ENCODE results near the gene ZFPM1.

The ZFPM1 gene

DNA sequence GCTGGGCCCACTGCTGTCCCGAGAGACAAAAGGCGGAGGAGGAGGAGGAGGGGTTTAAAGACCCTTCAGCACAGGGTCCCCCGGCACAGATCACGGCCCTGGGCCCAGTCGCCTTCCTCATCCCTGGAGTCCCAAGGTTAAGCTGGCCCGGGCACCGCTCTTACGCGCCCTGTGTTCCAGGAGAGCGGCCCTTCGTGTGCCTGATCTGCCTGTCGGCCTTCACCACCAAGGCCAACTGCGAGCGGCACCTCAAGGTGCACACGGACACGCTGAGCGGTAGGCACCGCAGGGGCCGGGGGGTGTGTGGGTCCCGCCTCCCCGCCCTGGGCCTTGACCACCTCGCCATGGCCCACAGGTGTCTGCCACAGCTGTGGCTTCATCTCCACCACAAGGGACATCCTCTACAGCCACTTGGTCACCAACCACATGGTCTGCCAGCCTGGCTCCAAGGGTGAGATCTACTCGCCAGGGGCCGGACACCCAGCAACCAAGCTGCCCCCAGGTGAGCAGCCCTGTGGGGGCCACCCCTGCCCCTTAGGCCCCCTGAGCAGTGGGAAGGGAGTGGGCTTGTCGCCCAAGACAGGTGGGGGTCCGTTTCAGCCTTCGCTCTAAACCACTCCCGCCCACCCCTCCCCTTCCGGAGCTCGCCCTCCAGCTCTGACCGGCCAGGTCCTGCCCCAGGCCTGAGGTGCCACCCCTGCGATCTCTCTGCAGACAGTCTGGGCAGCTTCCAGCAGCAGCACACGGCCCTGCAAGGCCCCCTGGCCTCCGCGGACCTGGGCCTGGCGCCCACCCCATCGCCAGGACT lies 79.6 kb downstream of the ZFPM1 start:
- DNase-seq = no peak

DNA sequence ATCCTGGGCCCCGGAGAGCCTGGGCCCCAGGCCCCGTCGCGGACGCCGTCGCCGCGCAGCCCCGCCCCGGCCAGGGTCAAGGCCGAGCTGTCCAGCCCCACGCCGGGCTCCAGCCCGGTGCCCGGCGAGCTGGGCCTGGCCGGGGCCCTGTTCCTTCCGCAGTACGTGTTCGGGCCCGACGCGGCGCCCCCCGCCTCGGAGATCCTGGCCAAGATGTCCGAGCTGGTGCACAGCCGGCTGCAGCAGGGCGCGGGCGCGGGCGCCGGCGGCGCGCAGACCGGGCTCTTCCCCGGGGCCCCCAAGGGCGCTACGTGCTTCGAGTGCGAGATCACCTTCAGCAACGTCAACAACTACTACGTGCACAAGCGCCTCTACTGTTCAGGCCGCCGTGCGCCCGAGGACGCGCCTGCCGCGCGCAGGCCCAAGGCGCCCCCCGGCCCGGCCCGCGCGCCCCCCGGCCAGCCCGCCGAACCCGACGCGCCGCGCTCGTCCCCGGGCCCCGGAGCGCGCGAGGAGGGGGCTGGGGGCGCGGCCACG lies 80.4 kb downstream of the ZFPM1 start:
- peak; percentile 28 for DNase-seq

DNA sequence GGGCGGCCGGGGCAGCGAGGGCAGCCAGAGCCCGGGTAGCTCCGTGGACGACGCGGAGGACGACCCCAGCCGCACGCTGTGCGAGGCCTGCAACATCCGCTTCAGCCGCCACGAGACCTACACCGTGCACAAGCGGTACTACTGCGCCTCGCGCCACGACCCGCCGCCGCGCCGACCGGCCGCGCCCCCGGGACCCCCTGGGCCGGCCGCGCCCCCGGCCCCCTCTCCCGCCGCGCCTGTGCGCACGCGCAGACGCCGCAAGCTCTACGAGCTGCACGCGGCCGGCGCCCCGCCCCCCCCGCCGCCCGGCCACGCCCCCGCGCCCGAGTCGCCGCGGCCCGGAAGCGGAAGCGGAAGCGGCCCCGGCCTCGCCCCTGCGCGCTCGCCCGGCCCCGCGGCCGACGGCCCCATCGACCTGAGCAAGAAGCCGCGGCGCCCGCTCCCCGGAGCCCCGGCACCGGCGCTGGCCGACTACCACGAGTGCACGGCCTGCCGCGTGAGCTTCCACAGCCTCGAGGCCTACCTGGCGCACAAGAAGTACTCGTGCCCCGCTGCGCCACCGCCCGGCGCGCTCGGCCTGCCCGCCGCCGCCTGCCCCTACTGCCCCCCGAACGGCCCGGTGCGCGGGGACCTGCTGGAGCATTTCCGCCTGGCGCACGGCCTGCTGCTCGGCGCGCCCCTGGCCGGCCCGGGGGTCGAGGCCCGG lies 81.0 kb downstream of the ZFPM1 start:
- no peak for DNase-seq

DNA sequence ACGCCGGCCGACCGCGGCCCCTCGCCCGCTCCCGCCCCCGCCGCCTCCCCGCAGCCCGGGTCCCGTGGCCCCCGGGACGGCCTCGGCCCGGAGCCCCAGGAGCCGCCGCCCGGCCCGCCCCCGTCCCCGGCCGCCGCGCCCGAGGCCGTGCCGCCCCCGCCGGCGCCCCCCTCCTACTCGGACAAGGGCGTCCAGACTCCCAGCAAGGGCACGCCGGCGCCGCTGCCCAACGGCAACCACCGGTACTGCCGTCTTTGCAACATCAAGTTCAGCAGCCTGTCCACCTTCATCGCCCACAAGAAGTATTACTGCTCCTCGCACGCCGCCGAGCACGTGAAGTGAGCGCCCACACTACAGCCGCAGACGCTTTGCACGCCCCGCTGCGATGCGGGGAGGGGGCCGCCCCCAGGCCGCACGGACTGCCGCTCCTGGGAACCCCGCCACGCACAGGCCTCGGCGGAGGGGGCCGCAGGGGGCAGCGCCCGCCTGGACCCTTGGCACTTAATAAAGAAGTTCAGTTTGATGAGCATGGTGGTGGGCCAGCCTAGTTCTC lies 81.6 kb downstream of the ZFPM1 start:
- DNase-seq = no peak

DNA sequence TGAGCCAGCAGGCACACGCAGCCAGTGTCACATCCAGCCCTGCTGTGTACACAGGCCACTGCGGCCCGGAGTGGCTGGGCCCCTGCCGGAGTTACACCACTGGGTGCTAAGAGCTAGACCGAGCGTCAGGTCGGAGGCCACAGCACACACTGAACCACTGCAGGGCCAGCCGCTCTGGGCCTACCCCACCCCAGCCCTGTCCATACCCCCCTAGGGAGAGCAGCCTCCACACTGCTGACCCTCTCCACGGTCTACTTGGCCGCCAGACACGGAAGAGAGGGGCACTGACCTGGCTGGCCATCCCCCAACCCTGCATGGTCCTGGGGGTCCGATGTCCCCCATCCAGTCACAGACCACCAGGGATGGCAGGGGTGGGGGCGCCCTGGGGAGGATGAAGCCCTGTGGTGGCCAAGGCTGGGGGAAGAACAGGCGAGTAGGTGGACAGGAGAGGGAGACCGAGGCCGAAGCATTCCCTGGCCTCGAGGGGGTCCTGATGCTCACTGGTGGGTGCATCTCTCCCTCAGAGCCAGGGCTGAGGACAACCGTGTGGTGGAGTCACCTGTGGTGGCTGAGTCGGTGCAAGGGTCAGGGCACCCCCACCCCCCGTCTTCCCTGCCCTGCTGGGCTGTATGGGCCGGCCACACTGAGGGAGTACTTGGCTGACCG lies 82.2 kb downstream of the ZFPM1 start:
- DNase-seq = no peak

DNA sequence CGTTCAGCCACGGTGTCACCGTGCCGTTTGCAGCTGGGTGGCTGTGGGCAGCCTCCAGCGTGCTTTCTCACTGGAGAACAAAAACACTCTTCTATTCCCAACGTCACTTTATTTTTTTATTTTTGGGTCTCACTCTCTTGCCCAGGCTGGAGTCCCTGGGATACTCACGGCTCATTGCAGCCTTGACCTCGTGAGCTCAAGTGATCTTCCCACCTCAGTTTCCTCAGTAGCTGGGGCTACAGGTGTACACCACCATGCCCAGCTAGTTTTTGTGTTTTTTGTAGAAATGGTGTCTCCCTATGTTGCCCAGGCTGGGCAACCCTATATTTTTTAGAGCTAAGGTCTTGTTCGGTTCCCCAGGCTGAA lies 82.8 kb downstream of the ZFPM1 start:
- DNase-seq = no peak

DNA sequence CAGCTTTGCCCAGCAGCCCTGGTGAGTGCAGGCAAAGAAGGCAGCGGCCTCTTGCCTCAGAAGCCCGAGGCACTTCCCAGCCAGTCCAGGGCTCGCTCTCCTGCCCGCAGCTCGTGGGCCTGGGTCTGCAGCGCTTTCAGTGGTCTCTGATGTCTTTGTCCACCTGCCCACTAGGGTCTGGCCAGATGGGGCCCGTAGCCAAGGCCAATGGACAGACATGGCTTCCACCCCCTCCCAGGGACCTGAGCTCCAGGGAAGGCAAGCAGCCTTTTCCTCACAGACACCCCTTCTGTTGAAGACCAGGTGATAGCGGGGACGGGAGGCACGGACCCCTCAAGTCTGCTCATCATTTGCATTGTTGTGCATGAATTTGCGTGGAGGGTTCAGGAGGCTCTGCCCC lies 83.4 kb downstream of the ZFPM1 start:
- DNase-seq = no peak

DNA sequence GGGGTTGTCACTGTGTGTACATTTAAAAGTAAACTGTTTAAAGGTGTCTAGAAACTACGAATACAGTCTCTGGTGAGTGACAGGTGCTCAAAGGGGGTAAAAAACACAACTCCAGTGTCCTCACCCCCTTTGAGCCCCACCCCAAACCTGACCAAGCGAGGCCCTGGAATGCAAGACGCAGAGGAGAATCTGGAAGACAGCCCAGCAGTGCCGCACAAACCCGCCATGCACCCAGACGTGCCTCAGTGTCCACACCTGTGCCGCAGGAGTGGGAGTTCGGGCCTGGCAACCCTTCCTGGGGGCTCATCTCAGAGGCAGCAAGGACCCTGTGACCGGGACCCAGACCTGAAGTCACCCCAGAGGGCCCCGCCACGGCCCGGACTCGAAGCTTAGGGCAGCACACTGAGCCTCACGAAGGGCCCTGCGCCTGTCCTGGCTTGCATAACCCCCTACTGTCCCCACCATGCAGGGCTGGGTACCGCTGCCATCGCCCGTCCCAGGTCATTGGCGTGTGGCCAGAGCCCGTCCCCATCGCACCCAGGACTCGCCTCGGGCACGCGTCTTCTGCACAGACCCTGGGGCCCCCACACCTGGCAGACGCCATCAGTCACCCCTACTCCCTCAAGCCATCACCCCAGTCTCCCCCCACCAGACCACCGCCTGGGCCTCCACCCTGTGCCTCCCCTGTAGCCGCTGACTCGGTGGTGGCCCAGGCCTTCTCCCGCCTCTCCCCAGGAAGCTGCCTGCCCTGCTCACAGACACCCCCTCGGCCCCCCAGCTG lies 84.1 kb downstream of the ZFPM1 start:
- DNase-seq = no peak

DNA sequence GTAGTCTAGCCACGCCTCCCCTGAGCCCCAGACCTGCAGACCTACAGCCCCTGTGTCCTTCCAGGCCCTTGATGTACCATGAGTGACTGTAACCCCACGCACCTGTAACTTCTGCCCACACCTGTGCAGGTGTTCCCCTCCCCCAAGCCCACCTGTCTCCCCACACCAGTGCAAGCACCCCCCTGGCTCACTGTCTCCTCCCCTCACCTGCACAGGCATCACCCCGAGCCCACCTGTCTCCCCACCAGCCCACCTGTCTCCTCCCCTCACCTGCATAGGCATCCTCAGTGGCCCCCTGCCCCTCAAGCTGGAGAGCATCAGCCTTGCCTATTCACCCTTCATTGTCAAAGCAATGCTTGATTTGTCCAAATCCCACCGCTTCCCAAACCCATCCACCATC lies 84.8 kb downstream of the ZFPM1 start:
- no peak for DNase-seq

DNA sequence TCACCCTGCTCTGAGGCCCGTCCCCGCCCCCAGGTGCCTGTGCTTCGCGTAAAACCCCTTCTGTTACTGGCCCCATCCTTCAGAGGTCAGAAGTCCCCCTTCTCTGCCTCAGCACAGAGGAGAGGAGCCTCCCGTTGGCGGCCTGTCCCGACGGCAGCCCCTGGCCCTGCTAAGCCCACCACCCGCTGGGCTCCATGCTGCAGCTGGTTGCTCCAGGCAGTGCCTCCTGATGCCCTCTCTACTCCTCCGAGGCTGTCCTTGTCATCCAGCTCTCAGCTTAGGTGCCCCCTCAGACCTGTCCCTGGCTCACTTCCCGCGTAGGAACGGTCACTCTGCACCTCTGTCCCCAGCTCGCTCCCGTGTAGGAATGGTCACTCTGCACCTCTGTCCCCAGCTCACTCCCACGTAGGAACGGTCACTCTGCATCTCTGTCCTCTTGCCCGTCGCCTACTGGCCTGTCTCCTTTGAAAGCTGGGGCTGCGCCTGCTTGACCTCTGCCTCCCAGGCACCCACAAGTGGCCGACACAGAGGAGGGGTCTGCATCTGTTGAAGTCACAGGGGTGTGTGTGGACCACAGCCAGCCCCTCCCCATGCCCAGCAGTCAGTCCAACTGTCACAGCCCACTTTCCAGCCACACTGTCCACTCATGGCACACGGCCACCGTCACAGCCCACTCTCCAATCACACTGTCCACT lies 85.4 kb downstream of the ZFPM1 start:
- DNase-seq = no peak

DNA sequence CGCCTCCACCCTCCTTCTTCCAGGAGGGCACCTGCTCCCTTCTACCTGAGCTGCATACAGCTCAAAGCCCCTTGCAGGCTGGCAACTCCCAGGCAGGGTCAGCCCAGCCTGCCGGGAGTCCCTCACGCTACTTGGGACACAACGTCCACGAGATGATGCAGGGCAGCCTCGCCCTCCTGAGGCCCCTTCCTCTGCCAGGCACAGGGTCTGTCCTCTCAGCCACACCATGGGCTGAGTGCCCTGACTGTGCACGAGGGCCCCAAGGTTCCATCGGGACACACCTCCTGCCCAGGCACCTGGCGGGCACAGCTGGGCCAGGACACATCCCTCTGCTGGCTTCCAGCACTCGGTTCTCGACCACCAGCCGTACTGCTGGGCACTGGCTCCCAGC lies 86.2 kb downstream of the ZFPM1 start:
- DNase-seq = no peak

DNA sequence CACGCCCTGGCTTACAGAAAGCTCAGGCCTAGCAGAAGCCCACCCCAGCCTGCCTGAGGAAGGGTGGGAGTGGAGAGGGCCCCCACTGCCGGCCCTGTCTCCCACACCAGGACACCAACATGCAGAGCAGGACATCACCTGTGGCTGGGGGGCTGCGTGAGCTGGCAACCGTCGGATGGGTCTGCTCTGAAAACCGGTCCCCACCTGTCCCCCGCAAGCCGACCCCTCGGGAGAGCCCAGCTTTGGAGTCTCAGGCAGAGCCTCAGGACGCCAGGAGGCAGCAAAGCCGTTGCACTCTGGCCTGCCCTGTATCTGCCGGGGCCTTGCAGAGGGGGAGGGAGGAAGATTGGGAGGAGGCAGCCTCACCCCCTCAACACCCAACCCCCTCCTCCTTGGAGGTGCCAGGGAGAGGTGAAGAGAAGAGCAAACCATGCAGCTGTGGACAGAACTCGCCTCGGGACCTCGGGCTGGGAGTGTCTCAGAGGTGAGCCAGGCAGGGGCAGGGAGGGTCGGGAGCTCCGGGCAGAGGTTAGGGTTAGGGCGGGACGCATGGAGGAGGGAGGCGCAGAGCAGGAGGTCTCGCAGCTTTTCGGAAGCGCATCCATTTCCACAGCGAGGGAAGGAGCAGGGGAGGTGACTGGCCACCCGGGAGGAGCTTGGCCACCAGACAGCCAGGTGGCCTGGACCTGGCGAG lies 86.7 kb downstream of the ZFPM1 start:
- no peak for DNase-seq

DNA sequence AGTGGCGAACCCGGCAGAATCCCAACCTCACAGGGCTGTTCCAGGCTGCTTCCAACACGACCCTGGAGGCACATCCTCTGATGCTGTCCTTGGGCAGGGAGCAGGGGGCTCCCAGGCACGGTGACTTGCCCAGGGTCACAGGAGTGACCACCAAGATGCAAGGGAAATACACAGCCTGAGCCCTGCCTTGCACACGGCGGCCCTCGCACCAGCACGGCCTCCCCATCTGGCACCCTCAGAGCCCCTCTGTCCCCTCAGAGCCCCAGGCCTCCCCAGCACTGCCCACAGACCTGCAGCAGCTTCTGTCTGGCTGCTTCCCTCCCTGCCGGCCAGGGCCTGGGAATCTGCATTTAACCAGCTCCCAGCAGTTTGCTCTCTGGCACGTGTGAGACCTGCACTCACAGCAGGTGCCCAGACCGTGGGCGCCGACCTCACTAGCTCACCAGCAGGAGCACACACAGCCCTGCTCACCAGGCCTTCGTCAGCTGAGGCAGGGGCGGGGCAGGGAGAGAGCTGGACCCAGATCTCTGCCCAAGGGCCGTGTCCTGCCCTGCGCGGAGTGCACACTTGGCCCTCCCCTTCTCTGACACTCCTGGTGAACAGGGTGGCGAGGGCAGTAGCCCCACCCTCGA lies 87.4 kb downstream of the ZFPM1 start:
- DNase-seq = no peak

DNA sequence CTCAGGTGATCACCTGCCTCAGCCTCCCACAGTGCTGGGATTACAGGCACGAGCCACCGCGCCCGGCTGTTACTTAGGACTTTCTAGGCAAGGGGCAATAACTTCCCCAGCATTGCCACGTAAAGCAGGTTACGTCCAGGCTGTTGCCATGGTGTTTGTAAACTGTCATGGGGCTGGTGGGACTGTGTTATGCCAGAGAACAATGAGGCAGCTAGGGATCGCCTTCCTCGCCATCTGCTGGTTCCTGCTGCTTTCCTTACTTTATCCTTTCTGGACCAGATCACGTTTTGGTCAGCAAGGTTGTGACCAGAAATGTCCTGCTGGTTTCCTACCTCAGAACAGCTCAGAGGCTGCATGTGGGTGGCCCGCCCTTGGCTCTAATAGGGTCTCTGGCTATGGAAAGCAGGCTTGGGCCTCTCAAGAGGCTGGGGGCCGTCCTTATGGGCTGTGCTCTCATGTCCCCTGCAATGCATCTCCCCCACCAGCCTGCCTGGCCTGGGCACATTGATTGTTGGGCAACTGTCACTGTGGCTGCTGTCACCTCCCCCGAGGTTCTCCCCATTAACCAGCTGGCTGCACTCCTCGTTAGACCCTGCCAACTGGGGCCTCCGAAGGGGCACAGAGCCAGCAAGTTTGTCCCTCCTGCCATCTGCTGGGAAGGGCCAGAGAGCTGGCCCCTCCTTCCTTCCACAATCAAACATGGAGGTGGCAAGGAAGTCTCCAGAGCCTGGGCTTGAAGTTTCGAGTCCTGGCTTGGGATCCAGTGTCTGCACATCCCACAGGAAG lies 88.9 kb downstream of the ZFPM1 start:
- peak; percentile 43 for DNase-seq

DNA sequence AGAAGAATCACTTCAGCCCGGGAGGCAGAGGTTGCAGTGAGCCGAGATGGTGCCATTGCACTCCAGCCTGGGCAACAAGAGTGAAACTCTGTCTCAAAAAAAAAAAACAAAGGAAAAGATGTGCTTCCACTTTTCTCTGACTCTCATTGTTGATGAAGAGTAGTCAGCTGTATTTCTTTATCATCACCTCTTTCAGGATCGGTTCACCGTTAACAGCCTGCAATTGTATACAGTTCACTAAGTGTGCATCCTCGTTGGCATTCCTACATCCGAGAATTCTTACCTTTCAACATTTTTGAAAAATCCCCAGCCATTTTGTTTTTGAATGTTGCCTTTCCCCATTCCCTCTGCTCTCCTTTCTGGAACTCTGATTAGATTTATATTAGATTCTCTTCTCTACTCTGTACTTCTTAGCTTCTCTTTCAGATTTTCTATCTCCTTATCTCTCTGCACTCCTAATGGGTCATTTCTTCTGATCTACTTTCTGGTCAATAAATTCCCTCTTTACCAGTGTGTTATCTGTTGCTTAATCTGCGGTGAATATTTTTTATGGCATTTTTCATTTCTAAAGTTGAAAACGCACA lies 90.2 kb downstream of the ZFPM1 start:
- DNase-seq = no peak

DNA sequence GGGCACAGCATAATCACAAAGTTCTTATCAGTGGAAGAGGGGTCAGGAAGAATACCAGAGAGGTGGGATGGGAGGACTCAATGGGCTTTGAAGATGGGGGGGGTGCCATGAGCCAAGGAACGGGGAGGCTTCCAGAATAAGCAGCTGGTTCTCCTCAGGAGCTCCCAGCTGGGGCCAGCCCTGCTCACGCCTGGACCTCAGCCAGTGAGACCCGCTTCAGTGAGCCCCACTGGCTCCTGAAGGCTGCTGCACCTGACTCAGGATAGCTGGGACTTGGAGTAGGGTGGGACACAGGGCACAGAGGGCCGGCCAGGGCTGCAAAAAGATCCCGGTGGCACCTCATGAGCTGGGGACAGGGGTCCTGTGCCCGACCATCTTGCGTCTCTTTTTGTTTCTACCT lies 92.7 kb downstream of the ZFPM1 start:
- DNase-seq = no peak

DNA sequence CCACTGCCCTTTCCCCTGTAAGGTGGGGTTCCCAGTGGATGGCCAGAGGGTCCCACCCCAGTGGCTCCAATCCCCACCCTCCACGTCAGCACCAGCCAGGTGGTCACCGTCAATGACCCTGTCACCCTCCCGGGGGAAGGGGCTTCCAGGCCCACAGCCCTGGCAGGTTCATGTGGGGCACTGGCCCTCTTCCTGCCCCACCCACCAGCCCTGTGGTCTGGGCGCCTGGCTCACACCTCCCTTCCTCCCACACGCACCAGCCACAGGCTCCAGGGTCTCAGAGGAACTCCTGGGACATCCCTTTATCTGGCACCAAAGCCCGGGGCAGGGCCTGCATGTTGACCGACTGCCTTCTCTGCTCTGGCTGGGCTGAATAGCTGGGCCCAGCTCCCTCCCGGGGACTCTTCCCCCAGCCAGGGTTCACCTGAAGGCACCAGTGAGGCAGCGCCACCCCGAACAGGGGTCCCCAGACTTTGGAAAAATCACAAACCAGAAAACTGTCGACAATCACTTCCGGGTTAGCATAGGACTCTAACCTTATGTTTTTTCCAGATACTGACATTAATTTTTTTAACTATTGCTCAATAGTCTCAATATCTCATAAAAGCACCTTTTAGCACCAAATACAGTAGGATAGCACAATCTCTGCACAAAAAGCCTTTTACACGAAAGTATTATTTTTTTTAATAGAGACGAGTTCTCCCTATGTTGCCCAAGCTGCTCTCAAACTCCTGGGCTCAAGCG lies 95.2 kb downstream of the ZFPM1 start:
- DNase-seq = no peak

DNA sequence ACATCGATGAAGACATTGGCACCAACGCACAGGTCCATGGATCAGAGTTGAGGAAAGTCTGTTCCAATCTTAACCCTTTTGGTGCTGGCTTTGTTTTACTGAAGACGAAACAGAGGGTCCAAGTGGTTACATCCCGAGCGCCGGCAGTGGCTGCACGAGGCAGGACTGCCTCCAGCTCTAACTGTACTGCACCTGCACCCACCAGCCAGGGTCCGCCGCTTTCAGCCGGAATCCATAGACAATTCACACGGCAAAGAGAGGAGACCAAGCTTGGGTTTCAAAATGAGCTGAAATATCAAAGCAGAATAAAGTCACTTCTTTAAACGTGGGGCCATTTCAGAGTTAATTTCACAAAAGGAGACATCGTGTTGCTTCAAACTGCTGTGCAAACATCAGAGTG lies 95.9 kb downstream of the ZFPM1 start:
- no peak for DNase-seq

DNA sequence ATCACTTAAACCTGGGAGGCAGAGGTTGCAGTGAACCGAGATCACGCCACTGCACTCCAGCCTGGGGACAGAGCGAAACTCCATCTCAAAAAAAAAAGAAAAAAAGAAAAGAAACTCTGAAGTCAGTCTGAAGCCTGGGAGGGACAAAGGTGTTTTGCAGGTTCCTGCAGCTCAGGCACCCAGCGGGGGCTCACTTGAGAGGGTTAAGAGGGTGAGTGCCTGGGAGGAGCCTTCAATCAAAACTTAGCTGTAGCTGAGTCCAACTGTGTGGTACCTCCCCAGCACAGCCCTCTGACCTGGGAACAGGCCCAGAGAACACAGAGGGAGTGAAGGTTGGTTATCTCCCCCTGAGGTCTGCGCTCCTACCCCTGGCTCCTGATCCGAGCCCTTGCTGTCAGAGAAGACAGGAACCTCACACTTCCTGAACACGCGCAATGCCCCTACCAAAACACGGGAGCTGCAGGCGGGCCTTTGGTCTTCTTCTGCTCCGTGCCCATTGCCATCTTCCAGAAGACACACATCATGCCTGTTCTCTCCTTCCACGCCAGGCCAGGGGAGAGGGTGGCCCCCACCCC lies 96.7 kb downstream of the ZFPM1 start:
- no peak for DNase-seq
